HG03460 (cell line): Measurements from ENCODE around the gene CHD5.

Source experiments
- ATAC-seq: cut with Tn5 transposase; IDR thresholded peaks from one replicate; pipeline ENCODE4 v1.9.1; 2021; ENCODE audit not compliant: unreplicated experiment

Gene CHD5

DNA sequence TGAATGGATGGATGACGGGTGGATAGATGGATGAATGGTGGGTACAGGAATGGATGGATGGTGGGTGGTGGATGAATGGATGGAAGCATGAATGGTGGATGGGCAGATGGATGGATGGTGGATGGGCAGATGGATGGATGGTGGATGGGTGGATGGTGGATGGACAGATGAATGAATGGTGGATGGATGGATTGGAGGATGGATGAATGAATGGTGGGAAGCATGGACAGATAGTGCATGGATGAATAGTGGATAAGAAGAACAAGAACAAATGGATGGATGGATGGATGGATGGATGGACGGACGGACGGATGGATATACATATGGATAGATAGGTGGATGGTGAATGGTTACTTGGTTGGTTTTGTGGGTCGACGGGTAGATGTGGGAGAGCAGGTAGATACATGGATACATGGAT lies 4.7 kb downstream of the CHD5 start:
- ATAC-seq = no peak

DNA sequence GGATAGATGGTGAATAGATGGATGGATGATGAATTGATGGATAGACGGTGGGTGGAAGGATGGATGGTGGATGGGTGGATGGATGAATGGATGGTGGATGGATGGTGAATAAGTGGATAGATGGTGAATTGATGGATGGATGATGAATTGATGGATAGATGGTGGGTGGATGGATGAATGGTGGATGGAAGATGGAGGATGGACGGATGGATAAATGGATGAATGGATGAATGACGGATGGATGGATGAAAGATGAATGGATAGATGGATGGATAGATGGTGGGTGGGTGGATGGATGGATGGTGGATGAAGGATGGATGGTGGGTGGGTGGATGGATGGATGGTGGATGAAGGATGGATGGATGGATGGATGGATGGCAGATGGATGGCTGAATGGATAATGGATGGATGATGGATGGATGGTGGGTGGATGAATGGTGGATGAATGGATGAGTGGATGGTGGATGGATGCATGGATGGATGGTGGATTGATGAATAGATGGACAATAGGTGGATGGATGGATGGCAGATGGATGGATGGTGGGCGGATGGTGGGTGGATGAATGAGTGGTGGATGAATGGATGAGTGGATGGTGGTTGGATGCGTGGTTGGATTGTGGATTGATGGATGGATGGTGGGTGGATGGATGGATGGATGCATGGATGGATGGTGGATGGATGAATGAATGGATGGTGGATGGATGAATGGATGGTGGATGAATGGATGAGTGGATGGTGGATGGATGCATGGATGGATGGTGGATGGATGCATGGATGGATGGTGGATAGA lies 5.3 kb downstream of the CHD5 start:
- ATAC-seq = no peak

DNA sequence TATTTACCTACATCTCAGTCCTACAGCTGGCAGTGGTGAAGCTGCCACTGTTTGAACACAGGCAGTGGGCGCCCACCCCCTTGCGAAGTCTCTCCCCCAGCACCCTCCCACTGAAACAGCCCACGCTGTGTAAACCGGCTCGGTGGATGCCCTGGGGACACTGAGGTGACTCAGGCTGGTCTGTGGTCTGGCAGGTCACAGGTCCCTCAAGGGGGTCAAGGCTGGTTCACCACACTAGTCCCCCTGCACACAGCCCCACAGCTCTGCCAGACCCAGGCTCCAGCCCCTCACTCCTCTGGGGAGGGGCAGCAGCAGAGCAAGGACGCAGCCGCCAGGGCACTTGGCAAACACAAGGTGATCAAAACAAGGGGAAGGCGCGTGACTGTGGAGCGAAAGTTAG lies 7.6 kb downstream of the CHD5 start:
- no peak for ATAC-seq

DNA sequence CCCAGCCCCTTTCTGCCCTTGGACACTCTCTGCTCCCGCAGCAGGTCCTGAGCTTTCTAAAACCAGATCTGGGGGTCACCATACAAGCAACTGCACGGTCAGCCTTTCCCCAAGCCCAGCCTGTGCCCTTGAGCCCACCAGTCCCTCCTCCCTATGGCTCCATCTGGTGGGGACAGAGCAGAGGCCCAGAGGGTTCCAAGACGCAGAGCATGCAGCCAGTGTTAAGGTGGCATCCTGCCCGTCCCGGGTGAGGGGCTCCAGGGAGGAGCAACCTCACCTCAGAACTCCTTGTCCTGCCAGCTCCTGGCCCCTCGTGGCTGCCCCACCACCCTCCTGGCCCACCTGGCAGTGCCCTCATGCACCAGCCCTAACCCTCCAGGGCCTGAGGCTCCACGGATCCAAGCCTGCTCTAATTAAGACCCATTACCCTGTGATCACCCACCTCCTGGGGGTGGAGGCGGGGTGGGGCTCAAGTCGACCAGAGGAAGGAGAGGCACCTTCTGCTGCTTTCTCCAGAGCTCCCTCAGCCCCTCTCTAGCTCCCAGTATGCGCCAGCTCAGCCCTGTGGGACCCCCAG lies 8.5 kb downstream of the CHD5 start:
- no peak for ATAC-seq

DNA sequence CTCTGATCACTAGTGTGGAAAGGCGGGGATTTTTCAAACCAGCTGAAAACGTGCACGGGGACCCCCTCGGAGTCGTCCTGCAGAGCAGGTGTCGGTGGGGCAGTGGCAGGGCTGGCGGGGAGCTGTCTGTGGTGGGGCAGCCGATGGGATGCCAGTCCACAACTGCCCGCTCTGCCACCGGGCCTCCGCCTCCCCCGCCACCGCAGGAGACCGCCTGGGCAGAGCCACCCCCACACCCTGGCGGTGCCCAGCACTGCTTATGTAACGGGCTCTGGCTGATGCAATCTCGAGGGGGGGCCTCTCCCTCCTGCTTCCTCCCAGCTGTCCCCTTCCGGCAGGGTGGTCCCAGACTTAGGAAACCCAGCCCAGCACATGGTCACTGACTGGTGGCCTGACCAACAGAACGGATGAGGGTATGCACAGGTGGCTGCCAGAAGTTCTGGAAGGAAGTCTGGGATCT lies 9.3 kb downstream of the CHD5 start:
- ATAC-seq = no peak

DNA sequence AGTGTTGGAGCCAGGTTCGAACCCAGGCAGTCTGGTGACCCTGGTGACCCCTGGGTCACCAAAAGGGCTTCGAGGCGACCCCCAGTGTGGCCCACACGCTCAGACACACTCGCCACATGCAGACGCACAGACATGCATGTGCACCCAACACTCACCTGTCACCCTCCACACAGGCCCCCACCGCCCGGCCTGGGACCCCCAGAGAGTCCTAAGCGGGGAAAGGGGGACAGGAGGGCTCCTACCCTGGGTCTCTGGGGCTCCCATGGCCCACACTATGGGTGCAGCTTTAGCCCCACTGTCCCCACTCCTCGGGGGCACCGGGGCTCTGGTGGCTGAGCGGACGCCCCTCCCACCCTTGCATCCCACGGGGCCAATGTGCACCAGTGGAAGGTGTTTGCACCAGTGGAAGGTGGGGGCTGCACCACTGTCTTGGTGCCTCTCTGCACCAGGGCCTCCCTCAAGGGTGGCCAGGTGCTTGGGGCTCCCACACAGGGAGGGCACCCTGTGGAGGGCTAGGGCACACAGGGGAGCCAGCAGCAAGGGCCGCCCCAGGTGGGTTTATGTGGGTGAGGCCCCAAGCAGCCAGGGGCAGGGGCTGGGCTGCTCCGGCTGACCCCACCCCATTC lies 9.9 kb downstream of the CHD5 start:
- ATAC-seq = no peak

DNA sequence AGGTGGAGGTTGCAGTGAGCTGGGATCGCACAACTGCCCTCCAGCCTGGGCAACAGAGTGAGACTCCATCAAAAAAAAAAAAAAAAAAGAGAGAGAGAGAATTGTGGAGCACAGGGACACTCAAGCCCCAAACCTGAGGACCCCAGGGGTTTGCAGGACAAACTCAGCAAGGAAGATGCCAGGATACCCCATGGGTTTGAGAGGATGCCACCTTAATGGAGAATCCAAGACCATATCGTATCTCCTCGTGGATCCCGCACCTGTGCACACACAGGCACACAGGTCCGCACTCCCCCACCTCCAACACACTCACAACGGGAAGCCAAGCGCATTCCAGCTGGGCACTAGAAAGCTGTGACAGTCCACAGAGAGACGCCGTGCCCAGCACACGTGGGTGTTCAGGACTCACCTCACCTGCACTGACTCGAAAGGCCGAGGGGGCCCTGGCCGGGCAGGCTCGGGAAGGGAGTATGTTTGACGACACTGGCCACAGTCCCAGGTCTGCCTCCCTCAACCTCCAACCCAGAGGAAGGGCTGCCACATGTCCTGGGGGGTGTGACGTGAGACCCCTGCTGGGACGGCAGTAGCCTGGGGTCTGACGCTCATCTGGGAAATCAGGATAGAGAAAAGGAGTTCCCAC lies 11.1 kb downstream of the CHD5 start:
- no peak for ATAC-seq

DNA sequence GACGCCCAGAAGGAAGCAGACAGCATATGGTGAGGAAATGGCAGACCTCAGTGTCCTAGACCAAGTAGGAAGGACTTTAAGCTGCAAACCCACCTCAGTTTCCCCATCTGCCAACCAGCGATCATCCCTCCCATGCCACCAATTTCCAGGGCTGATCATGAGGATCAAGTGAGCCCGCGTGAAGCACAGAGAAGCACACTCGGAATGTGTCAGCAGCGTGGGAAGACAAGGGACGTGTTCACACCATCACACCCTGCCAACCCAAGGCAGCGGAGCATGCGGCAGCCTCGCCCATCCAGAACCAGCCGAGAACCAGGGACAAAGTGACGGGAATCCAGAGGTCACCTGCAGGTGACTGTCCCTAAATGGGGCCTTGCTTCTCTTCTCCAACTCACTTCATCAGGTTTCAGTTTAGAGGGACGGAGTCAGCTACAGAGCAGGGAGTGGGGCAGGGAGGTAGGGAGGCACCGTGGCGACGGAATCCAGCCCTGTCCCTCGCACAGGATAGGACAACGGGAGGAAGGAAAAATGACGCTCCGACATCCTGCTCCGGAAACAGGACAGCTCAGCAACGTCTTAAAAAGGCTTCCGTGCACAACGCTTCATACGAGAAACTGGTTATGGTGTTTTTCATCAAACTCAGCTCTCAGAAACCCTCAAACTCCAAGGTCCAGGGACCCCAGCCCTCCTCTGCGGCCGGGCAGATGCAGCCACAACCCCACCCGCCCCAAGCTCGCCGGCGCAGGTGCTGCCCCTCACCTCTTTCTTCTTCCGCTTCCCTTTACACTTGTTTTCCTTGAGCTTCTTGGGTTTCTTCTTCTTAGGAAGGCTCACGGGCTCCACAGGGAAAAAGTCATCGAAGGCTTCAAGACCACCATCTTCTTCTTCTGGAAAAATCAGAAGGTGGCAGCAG lies 12.5 kb downstream of the CHD5 start:
- ATAC-seq = no peak

DNA sequence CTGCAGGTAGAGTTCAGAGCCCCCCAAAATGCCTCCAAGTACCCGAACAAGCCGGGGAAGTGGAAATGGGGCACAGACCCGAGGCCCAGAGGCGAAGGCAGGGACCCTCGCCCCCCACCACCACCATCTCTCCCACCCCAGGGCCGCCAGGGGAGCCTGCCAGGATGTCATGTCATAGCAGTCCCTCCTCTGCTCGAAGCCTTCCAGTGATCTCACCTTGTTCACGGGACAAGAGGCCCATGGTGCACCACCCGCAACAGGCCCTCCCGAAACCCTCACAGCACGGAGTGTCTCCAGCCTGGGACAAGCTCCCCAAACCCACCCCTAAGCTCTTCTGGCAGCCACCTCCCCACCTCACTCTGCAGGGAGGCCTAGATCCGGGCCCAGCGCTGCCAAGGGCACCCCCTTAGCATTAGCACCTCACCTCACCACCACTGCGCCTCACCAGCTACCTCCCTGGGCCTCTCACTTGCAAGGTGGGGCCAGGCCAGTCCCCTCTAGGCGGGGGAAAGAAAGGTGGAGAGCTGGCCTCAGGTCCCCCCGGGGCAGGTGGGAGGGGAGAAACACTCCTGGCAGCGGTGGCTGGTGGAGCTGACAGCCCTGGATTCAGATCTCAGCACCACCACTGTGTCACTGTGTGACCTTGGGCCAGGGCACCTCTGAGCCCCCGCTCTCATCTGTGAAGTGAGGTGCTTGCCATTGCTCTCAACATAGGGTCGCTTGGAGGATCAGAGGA lies 13.3 kb downstream of the CHD5 start:
- ATAC-seq = no peak

DNA sequence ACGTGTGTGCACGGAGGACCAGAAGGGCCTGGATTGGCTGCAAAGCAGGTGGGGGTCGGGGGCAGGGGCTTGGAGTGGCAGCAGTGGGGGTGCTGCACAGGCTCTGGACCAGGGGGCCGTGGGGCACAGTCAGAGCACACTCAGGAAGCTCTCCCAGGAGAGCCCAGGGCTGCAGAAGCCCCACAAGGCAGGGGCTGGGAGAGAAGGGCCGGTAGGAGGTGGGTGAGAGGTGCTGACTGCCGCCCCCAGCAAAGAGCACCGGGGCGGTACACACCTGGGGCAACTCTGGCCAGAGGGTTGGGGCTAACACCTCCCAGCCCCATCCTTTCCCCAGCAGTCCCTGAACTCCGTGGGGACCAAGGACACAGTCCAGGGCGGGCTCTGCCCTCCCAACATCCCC lies 13.9 kb downstream of the CHD5 start:
- no peak for ATAC-seq

DNA sequence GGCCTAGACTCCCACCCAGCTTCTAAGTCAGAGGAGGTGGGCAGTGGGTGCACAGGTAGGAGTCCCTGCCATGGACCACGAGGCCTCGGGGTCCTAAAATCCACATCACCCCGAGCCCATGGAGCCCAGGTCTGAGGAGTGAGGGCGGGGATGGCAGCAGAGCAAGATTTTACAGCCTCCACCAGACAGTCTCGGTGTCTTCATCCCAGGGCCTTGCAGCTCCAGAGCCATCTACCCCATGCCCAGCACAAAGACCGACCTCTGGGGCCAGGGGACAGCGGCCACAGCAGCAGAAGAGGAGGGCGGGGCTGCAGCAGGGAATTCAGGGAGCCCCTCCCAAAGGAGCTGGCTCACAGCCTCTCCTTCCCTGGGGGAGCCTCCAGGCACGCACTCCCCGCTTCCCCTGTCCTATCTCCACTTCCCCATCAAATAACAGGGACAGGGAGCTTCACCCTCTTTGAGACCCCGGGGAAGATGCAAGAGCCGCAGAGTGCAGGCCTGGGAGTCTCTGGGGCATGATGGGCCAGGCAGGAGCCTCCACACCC lies 14.6 kb downstream of the CHD5 start:
- no peak for ATAC-seq

DNA sequence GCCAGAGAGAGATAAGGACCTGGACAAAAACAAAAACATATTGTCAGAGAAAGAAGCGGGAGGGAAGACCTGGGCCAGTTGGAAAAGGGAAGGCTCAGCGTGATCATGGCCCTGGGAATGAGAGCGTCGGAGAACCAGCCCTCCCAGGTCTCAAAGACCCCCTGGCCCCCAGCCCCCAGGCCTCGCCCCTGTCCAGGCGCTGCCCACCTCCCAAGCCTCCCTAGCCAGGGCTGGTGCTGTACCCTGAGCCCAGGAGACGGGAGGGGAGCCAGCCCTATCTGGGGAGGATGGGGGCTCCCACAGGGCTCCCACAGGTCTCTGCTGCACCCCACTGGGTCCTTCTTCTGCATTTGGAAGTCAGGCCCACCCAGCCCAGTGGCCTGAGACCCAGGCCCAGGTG lies 15.1 kb downstream of the CHD5 start:
- ATAC-seq = no peak

DNA sequence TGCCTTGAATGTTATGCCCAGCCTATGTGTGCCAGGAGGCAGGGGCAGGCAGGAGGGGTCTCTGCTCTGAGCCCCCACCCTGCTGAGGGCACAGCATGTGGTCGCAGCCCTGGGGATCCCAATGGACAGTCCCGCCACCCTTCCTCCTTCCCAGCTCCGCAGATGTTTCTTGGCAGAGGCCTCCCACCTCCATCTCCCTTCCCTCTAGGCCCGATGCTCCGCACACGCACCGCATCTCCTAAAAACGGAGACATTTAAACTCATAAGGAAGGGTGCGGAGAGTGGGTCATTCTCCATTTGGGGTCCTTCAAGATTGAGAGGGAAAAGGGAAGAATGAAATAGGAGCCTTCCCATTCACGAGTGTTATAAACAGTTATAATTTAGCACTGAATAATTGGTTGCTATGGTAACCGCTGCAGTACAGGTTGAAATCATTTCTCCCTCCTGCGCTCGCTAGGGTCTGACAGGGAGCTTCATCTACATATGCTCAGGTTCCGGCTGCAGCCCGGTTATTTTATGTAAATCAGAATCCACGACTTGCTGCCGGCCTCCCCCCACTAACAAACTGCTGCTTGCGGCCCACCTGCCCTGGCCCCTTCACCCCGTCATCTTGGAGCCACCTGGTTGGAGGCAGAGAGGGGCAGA lies 16.0 kb downstream of the CHD5 start:
- no peak for ATAC-seq

DNA sequence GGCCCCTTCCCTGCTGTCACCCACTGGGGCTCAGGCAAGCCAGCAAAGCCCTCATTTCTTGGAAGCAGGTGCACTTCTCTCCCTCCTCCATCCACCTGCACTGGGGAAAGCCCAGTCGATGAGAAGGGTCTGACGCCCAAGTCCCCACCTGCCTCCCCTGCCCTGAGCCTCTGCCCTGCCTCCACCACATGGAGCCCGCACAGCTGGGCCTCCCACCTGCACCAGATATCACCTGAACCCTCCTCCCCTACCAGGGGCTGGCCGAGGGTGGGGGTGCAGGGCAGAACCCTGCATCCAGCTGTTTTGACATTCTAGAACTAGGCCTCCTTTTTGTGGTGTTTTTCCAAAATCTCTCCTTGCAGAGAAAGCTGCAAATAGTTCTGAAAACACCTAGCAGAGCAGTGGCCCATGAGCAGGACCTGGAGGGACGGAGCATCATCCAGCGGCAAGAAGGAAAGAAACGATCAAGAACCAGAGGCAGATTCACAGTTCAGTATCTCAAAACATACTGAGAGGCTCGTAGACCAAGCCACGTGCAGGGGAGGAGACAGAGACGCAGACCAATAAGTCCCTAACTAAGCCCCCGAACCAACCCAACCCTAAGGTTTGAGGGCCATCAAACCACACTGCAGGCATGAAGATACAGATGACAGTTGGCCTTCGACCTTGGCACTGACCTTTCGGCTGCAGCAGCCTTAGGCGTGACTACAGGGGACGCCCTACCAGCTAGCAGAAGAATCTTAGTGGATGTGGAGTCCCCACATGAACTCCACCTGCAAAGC lies 16.7 kb downstream of the CHD5 start:
- no peak for ATAC-seq

DNA sequence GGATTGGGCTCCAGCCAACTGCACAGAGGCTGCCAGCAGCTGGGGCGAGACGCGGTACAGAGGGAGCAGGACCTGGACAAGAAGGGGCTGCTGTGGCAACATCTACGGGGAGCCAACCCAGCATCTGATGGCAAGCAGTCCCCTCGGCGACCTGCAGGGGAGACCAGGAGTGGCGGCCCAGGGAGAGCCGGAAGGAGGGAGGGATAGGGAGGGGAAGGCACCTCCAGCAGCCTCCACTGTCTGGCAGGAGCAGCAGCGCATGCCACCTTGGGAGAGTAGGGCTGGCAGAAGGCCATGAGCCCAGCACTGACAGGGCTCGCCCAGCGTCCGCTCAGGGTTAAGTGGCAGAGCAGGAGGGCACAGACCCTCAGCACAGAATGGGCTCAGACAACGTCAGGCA lies 17.3 kb downstream of the CHD5 start:
- no peak for ATAC-seq

DNA sequence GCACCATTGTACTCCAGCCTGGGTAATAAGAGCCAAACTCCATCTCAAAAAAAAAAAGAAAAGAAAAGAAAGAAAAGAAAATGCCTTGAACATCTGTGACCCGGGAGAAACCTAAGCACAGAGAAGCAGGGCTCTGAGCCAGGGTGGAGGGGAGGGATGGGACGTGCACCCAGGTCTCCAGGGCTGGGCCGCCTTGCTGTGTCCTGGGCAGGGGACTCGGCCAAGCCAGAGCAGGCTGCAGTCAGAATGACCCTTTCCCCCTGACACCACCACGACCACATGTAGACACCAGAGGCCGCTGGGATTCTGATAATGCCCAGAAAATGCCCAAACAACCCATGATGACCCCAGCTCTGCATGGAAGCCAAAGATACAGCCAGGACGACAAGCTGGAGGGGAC lies 17.8 kb downstream of the CHD5 start:
- ATAC-seq = no peak

DNA sequence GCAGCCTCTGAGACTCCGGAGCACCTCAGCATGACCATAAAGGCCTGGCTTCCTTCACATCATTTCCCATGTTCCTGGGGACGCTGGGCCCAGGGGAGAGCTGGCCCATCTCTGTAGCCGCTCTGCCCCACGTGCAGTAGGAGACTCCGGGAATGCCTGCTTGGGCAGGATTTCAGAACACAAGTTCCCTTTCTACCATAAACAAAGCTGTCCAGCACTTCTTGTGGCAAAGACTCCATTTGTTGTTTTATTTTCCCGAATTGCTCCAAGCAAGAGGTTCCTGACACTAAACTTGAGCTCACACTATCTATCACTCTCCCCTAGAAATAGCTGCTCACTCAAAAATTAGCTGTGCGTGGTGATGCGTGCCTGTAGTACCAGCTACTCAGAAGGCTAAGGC lies 21.9 kb downstream of the CHD5 start:
- ATAC-seq = no peak

DNA sequence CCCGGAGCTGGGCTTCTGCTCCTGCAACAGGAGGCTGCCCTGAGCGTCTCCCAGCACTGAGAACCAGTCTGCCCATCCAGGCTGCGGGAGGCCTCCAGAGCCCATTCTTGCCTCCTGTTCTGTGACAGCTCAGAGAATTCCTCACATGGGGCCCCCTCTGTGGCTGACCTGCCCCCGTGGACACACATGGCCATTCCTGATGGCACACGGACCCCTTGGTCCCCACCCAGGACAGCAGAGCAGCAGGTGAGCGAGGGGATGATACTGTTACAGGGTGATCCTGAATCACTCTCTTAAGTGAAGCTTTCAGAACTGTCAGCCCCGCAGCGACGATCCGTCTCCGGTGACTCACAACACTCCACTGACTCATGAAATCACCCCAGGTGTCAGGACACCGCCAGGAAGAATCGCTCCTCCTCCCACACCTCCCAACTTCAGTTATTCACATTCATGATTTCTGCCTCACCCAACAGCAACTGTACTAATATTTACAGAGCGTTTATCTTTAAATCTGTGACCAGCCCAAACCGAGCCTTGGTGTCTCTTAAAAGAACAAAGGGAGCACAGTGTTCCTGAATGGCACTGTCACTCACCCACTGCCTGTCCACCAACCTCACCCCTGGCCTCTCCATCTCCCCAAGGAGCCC lies 22.5 kb downstream of the CHD5 start:
- no peak for ATAC-seq
